Panc1 (cell line): Measurements from ENCODE around the gene ZDHHC19. TPM values are rescaled to one million over a fixed set of nuclear protein-coding genes. Genes with fewer than 3 reads are reported as not detected.
"Not testable (repeated sequence)": the region's sequence is repeated elsewhere in the genome, so short reads cannot be mapped to it uniquely, and the experiment has no call there.

Experiments used
- ATAC-seq: fragments of 200-7000 bp; cut with Tn5 transposase; 2 replicates; pipeline ENCODE4 v1.9.1; 2020; ENCODE audit warnings: mild to moderate bottlenecking, moderate library complexity
- BruUV-seq: library from RNA; stranded (reverse); fragments of 400-500 nt; replicated peaks from 2 replicates; lab custom pipeline; 2021; lab: Mats Ljungman, UMichigan
- CTCF ChIA-PET: fragments of 300-600 bp; sonication (Branson Sonifier 250); formaldehyde crosslinking; loops from one replicate; lab custom pipeline; 2022; ENCODE audit warnings: antibody characterized with exemption; lab: Charles Lee
- POLR2A ChIA-PET: fragments of 300-600 bp; sonication (Branson Sonifier 250); formaldehyde crosslinking; loops from one replicate; lab custom pipeline; 2022; ENCODE audit warnings: antibody characterized with exemption; lab: Charles Lee
- DNase-seq: peaks from one replicate; pipeline ENCODE4 v3.0.0-alpha.2; 2010; ENCODE audit warnings: low read depth, low spot score
- H3K27ac ChIP-seq: 2 replicates; pipeline ENCODE4 v1.5.1; 2011; ENCODE audit warnings: mild to moderate bottlenecking, low read length, inconsistent platforms
- H3K27me3 ChIP-seq: fragments of 200-500 bp; sonication (Bioruptor generic); 2 replicates; pipeline ENCODE4 v1.6.0; 2014; ENCODE audit warnings: low read length, inconsistent platforms; ENCODE audit not compliant: control insufficient read depth, insufficient read depth
- H3K36me3 ChIP-seq: fragments of 200-500 bp; sonication (Bioruptor generic); 2 replicates; pipeline ENCODE4 v1.5.1; 2014; ENCODE audit warnings: inconsistent platforms, mild to moderate bottlenecking, low read length, moderate library complexity; ENCODE audit not compliant: control insufficient read depth, insufficient read depth
- H3K4me1 ChIP-seq: 2 replicates; pipeline ENCODE4 v1.5.1; 2011; ENCODE audit warnings: inconsistent platforms, mild to moderate bottlenecking, low read length, moderate library complexity; ENCODE audit not compliant: control insufficient read depth, insufficient read depth
- H3K4me3 ChIP-seq, 2 experiments: 2 replicates each; pipeline ENCODE4 v1.5.1; 2011 to 2012; ENCODE audit warnings: low read depth in 2 of 2, low read length in 2 of 2, mild to moderate bottlenecking in 2 of 2, inconsistent platforms in 1 of 2, moderate library complexity in 1 of 2
- H3K9me3 ChIP-seq: fragments of 200-500 bp; sonication (Bioruptor generic); 2 replicates; pipeline ENCODE4 v1.5.1; 2014; ENCODE audit warnings: low read depth, mild to moderate bottlenecking, inconsistent platforms, low read length, moderate library complexity; ENCODE audit not compliant: control insufficient read depth, insufficient read depth
- POLR2AphosphoS5 ChIP-seq: IDR thresholded peaks from 2 replicates; pipeline ENCODE4 v1.6.1; 2012; ENCODE audit warnings: mild to moderate bottlenecking, low read depth, low read length, moderate library complexity
- REST ChIP-seq, 2 experiments: IDR thresholded peaks; 2 replicates each; pipeline ENCODE4 v1.6.1; 2011 to 2012; ENCODE audit warnings: low read depth in 2 of 2, control low read depth in 1 of 2, low read length in 1 of 2, mild to moderate bottlenecking in 1 of 2, moderate library complexity in 1 of 2; ENCODE audit not compliant: insufficient read depth in 1 of 2
- SIN3A ChIP-seq: IDR thresholded peaks from 2 replicates; pipeline ENCODE4 v1.6.1; 2012; ENCODE audit warnings: low read depth, mild to moderate bottlenecking, low read length, moderate library complexity, borderline replicate concordance; ENCODE audit not compliant: insufficient read depth
- TCF7L2 ChIP-seq: IDR thresholded peaks from 2 replicates; pipeline ENCODE4 v1.6.1; 2011; ENCODE audit warnings: mild to moderate bottlenecking, low read depth, low read length, inconsistent platforms
- in situ Hi-C: cut with HindIII; loops from 2 replicates; pipeline ENCODE4 v1.10.0; 2016; ENCODE audit warnings: low sequenced_read_pairs, low pct_unique_long_range_greater_than_20kb
- intact Hi-C: fragments of 100-400 bp; cut with micrococcal nuclease; formaldehyde crosslinking; loops from one replicate; pipeline ENCODE4 v1.10.0; 2022; ENCODE audit not compliant: unreplicated experiment
- total RNA-seq: library from RNA; stranded (reverse); gene quantifications from one replicate; pipeline ENCODE4 v1.2.1, GENCODE V29; 2021; ENCODE audit not compliant: unreplicated experiment
- TF ChIP-seq, protein P1 (sequence below): fragments of 450-650 bp; IDR thresholded peaks from 2 replicates; pipeline ENCODE4 v1.5.1; 2017; ENCODE audit warnings: mild to moderate bottlenecking

ZDHHC19 gene
- total RNA-seq, 1 experiment from 2014 or later, result 0.33 TPM

- Histone ChIP-seq H3K4me1 (no peaks in the 10 kb centered on the region; the same call in 1 of the 2 replicates), H3K4me3 (peak overlapping the region; percentile 35 to 46), H3K9me3 (no peaks in the 10 kb centered on the region), H3K27ac (no peak overlapping the region), H3K27me3 (no peaks in the 10 kb centered on the region), H3K36me3 (no peaks in the 10 kb centered on the region)
- intact Hi-C loops (no loop called here), in situ Hi-C loops (no loop called here)
- ChIA-PET CTCF (interaction anchor here (0.5 kb wide), 1 partner anchor 310 kb away, joined by 3 read pairs; no protein-coding TSS in a partner anchor), POLR2A (no interaction called here)
- TF ChIP-seq, protein P1, sequence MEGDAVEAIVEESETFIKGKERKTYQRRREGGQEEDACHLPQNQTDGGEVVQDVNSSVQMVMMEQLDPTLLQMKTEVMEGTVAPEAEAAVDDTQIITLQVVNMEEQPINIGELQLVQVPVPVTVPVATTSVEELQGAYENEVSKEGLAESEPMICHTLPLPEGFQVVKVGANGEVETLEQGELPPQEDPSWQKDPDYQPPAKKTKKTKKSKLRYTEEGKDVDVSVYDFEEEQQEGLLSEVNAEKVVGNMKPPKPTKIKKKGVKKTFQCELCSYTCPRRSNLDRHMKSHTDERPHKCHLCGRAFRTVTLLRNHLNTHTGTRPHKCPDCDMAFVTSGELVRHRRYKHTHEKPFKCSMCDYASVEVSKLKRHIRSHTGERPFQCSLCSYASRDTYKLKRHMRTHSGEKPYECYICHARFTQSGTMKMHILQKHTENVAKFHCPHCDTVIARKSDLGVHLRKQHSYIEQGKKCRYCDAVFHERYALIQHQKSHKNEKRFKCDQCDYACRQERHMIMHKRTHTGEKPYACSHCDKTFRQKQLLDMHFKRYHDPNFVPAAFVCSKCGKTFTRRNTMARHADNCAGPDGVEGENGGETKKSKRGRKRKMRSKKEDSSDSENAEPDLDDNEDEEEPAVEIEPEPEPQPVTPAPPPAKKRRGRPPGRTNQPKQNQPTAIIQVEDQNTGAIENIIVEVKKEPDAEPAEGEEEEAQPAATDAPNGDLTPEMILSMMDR, result no peak
- no peak for TF ChIP-seq POLR2AphosphoS5
- no peak for TF ChIP-seq SIN3A
- no peak for TF ChIP-seq REST (IDR thresholded peaks at IDR 0.05; ENCODE audit: insufficient read depth in 1 of 2, low read depth in 2 of 2, low read length in 1 of 2)
- TF ChIP-seq TCF7L2, result no peak
- no peak for DNase-seq
- no TSS peak for BruUV-seq
- peak; percentile 48 for ATAC-seq
Measured at GRCh38 chr3:196207159-196207832, 3.9 kb downstream of the ZDHHC19 start.

DNA sequence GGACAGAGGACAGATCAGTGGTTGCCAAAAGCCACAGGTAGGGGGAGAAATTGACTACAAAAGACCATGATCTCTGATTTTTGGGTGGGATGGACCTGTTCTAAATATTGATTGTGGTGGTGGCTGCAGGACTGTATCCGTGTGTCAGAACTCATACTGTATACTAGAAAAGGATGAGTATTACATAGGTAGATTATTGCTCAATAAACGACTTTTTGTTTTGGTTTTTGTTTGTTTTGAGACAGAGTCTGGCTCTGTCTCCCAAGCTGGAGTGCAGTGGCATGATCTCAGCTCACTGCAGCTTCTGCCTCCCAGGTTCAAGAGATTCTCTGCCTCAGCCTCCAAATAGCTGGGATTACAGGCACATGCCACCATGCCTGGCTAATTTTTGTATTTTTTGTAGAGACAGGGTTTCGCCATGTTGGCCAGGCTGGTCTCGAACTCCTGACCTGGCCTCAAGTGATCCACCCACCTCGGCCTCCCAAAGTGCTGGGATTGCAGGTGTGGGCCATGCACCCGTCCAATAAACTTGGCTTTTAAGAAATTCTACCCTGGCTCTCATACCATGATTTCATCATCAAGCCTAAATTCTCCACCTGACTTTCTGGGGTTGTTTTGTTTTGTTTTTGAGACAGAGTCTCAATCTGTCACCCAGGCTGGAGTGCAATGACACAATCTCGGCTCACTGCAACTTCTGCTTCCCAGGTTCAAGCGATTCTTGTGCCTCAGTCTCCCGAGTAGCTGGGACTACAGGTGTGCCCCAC lies 5.6 kb downstream of the ZDHHC19 start:
- H3K4me1 ChIP-seq, H3K9me3 ChIP-seq, BruUV-seq, H3K36me3 ChIP-seq, H3K27me3 ChIP-seq, in situ Hi-C loops, ATAC-seq, CTCF ChIA-PET, H3K4me3 ChIP-seq, intact Hi-C loops, POLR2A ChIA-PET, DNase-seq, H3K27ac ChIP-seq: not testable (repeated sequence)

- Histone ChIP-seq H3K36me3 (no peaks in the 10 kb centered on the region), H3K4me1 (no peaks in the 10 kb centered on the region), H3K4me3 (no peak overlapping the region), H3K27me3 (no peaks in the 10 kb centered on the region), H3K27ac (no peak overlapping the region), H3K9me3 (no peaks in the 10 kb centered on the region)
- ChIA-PET CTCF (interaction anchor here (0.6 kb wide), 1 partner anchor 129 kb away, joined by 6 read pairs; no protein-coding TSS in a partner anchor), POLR2A (no interaction called here)
- no peak for TF ChIP-seq TCF7L2
- TF ChIP-seq REST (IDR thresholded peaks at IDR 0.05; ENCODE audit: insufficient read depth in 1 of 2, low read depth in 2 of 2, low read length in 1 of 2), result no peak
- TF ChIP-seq, protein P1, result no peak
- no peak for TF ChIP-seq POLR2AphosphoS5
- TF ChIP-seq SIN3A, result no peak
- DNase-seq (no peak), ATAC-seq (no peak)
- intact Hi-C loops (no loop called here), in situ Hi-C loops (no loop called here)
- no TSS peak for BruUV-seq
Measured at GRCh38 chr3:196203846-196204245, 7.4 kb downstream of the ZDHHC19 start.
